ENCODE results near the gene AP4S1.

The AP4S1 gene

GRCh38 chr14:31139301-31139847 lies 113.9 kb downstream of the AP4S1 start:
- no peak for DNase-seq

DNA sequence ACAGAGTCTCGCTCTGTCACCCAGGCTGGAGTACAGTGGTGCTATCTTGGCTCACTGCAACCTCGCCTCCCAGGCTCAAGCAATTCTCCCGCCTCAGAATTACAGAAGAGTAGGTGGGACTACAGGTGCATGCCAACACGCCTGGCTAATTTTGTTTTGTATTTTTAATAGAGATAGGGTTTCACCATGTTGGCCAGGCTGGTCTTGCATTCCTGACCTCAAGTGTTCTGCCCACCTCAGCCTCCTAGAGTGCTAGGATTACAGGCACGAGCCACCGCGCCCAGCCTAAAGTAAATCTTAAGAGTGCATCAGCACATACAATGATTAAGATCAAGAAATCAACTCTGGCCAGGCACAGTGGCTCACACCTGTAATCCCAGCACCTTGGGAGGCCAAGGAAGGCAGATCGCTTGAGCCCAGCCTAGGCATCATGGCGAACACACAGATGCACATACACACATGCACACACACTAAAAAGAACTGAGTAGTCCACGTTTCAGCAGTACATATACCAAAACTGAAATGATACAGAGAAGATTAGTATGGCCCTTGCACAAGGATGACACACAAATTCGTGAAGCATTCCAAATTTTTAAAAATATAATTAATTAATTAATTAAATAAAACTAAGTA lies 117.1 kb downstream of the AP4S1 start:
- DNase-seq, result no peak

Measured in fibroblast of skin of abdomen (primary cell).